ENCODE data around the gene PTPN20.

Gene PTPN20

GRCh38 chr10:47022311-47023131 lies 111.3 kb downstream of the PTPN20 start:
- DNase-seq, result no peak

- DNase-seq, result no peak
Observed at GRCh38 chr10:47023237-47024045, 112.2 kb downstream of the PTPN20 start.

DNA sequence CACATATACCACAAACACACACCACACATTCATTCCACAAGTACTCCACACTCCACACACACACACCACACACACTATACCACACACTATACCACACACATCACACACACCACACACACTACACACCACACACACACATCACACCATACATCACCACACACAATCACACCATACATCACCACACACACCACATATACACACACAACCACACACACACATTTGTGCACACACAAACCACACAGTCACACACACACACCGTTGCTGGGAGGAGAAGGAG lies 112.8 kb downstream of the PTPN20 start:
- DNase-seq, result no peak

DNA sequence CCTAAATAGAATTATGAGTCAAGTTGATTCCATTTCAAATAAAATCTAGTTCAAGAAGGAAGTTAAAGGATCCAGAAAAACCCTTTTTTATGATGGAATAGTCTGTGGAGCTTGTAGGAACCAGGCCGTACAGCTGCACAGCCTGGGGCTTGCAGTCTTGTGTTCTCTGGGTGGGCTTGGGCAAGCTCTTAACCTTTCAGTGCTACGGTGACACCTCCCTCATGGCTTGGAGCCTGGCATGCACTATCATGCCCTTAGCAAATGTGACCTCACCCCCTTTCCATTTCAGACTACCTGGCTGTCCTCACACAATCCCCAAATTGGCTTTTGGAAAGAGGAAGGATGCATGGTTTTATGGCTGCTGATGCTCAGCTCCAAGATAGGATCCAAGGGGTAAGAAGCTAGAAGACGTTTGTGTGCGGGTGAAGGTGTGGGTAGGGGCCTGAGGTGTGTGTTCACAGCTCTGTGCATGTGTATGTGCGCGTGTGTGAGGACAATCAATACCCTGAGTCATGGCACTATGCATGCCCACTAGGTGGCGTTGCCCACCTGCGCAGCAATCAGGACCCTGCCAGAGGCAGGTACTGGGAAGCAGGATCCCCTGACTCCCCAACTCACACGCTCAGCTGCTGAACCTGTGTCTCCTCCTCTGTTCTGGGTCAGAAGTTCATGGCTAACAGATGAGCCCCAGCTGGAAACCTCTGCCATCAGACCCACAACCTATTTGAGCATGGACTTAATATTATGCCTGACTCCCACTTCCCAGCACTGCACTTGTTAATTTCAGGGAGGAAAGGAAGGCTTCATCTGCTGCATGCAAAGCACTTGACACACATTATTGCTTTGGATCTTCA lies 113.4 kb downstream of the PTPN20 start:
- peak; percentile 68 for DNase-seq

DNA sequence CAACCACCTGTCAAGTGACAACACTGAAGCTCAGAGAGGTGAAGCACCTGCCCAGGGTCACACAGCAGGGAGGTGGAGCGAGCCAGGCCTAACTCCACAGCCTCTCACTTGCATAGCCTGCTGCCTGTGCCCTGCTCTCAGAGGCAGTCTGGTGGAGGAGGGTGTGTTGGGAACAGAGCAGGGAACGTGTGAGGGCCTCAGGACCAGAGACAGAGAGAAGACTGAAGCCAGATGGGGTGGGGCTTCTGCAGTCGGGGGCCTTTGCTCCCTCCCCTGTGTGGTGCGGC lies 114.0 kb downstream of the PTPN20 start:
- DNase-seq, result no peak

DNA sequence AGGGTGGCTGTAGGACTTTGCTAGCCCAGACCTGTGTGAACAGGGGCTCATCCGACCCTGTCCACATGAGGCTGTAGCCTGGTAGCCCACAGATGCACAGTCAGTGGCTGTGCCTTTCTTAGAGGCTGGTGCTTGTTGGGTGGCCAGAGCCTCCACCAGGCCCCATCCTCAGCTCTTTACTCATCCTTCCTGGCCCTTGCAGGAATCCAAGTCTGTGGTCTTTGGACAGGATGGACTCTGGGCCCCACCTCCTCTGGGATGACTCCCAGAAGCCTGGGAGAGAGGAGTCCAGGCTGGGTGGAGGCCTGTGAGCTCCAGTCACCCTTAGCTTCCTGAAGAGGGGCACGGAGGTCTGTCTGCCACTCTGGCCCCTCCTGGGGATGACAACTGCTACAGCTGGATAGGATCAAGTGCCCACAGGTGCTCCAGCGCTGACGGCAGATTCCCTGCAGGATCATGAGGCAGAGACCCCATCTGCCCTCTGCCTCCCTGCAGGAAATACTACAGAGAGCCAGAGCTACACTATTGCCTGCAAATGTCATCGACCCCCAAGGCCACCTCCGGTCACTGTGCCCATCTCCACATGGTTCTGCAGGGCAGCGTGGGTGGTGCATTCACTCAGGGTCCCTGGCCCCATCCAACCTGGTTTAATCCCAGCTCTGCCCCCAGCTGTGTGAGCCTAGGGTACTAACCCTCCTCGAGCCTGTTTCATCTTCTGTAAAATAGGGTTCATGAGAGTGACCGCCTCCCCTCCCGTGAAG lies 114.5 kb downstream of the PTPN20 start:
- no peak for DNase-seq

- no peak for DNase-seq
Observed at GRCh38 chr10:47026301-47027107, 115.3 kb downstream of the PTPN20 start.

GRCh38 chr10:47027108-47027783 lies 116.0 kb downstream of the PTPN20 start:
- DNase-seq, result no peak

- no peak for DNase-seq
Observed at GRCh38 chr10:47027784-47028260, 116.6 kb downstream of the PTPN20 start.

- DNase-seq, result no peak
Observed at GRCh38 chr10:47028466-47028865, 117.2 kb downstream of the PTPN20 start.

DNA sequence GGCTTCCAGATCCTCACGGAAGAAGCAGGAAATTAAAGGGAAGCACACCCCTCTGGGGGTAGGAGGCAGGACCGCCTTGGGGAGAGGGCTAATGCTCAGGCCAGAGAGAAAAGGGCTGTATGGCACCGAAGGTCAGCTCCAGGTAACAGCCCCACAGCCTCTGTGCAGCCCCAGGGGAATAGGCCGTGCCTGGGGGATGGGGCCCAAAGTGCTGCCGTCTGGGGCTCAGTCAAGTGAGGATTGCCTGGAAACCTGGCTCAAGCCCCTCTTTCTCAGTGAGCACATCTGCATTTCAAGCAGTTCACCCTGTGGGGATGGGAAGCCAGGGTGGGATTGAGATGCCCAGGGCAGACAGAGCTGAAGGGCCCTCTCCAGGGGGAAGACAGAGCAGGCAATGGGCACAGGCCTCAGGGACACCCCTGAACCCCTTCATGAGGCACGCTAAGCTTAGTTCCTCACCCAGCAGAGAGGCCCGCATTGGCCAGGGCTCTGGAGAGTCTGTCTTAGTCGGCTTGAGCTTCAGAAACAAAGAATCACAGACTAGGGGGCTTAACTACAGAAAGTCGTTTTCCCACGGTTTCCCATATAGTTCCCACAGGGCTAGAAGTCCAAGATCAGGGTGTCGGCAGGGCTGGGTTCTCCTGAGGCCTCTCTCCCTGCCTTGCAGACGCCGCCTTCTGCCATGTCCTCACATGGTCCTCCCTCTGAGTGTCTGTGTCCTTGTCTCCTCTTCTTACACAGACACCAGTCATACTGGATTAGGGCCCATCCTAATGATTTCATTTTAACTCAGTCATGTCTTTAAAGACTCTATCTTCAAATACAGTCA lies 118.2 kb downstream of the PTPN20 start:
- DNase-seq, result no peak

GRCh38 chr10:47030191-47030703 lies 119.0 kb downstream of the PTPN20 start:
- no peak for DNase-seq

DNA sequence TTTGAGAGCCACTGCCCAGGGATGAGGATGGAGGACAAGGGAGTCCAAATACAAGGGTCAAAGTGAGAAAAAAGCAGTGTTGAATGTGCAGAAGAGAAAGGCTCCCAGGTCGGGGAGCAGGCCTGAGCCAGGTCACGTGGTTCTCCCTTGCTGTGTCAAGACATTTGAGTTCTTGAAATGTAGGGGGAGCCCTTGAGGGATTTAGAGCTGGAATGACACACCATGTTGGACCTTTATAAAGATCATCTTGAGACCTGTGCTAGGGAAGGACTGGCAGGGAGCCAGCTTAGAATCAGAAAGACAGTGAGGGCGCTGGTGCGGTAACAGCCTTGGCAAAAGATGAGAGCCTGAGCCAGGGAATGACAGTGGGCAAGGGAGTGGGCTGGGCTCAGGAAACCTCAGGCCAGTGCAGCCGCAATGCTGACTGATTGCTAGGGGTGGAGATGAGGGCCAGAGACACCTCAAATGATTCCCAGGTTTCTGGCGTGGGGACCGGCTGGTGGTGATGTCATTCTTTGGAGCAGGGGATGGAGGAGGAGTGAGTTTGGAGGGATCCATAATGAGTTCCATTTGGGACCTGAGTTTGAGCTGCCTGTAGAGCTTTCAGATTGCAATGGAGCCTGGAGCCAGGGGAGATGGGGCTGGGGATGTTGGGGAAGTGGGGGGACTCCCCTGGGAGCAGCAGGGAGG lies 120.1 kb downstream of the PTPN20 start:
- peak; percentile 12 for DNase-seq

- no peak for DNase-seq
Observed at GRCh38 chr10:47031901-47032465, 120.8 kb downstream of the PTPN20 start.

- no peak for DNase-seq
Observed at GRCh38 chr10:47033081-47033480, 121.9 kb downstream of the PTPN20 start.

GRCh38 chr10:47033541-47034270 lies 122.5 kb downstream of the PTPN20 start:
- DNase-seq, result no peak

DNA sequence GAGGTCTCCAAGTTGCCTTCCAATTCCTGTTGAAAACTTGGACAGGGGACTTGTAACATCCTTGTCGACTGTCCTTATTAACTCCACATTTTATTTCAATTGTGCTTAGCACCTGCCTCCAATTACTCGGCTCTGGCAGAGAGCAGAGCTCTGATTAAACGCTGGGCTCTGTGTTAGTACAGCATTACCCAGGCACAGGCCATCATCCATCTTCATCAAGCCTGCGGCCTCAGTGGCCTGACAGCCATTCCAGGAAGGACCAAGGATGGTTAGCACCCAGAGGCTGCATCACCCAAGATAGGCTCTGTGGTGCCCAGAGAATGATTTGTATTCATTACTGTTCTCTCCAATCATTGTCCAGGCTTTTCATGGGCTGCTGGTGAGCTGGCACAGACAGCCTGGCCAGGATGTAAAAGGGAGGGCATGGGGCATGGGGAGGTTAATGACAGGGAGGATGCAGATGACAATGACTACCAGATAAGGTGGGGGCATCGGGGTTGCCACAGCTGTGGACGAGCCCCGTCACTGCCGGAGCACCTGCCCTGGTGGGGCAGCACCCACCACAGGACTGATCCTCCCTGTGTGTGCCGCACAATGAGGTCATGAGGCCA lies 123.3 kb downstream of the PTPN20 start:
- DNase-seq, result no peak
